IPS-11a (cell line): ENCODE data around the gene CYP24A1.
A peak's percentile ranks its signal among the peaks of the same experiment; 100 is the strongest.

Experiments
- H3K4me3 ChIP-seq: one replicate; pipeline ENCODE4 v1.5.1; 2013; ENCODE audit warnings: low read depth, low read length, control low read depth

Gene CYP24A1

DNA sequence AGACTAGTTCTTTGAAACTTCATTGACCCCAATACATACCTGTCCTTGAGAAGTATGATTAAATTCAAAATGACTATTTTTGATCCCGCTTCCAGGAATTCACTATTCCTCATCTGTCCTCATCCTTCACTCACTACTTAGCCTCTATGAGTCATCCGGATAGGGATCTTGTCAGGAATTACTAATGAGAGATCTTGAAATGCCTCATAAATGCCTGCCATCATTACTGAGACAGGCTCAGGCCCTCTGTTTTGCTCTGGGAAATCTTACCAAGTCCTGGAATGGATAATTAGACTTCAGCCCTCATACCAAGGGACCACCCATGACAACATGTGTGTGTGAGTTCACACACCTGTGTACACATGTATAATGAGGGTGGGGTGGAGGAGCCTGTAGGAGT is 2.8 kb upstream of the CYP24A1 start:
- no peak overlapping the region for H3K4me3 ChIP-seq

GRCh38 chr20:54174457-54175175 is 830 bp upstream of the CYP24A1 start:
- H3K4me3 ChIP-seq = peak overlapping the region; percentile 17

GRCh38 chr20:54172856-54173652 is 732 bp downstream of the CYP24A1 start:
- H3K4me3 ChIP-seq = peak overlapping the region; percentile 27

DNA sequence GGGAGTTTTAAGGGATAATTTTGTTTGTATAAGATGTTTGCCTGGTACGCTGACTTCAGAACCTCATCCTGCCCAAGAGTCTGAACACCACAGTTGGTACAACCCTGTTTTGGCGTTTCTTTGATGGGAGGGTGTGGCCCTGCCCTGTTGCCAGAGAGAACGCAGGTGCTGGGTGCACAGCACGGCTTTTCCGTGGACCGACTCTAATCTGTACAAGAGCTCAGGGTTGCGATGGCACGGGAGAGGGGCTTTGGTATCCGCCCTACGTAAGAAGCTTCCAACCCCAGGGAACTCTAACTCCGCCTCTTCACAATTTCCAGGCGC is 1.3 kb downstream of the CYP24A1 start:
- peak overlapping the region; percentile 27 for H3K4me3 ChIP-seq

GRCh38 chr20:54170963-54171362 is 2.8 kb downstream of the CYP24A1 start:
- H3K4me3 ChIP-seq = no peak overlapping the region

DNA sequence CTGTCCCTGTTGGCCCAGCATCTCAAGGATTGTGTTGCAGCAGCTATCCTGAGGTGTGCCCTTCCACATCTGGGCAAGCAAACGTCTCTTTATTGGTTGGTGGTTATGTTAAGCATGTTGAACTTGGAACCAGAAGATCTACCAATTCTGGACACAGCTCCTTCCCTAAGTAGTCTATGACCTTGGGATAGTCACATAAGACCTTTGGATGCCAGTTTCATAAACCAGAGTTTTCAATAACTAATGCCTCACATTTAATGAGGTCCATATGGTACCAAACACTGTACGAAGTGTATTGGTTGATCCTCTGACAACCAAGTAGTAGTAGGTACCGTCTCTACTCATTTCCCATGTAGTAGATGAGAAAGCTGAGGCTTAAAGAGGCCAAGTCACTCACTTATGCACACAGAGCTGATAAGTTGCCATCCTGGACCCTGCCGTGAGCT is 3.7 kb downstream of the CYP24A1 start:
- no peak overlapping the region for H3K4me3 ChIP-seq

DNA sequence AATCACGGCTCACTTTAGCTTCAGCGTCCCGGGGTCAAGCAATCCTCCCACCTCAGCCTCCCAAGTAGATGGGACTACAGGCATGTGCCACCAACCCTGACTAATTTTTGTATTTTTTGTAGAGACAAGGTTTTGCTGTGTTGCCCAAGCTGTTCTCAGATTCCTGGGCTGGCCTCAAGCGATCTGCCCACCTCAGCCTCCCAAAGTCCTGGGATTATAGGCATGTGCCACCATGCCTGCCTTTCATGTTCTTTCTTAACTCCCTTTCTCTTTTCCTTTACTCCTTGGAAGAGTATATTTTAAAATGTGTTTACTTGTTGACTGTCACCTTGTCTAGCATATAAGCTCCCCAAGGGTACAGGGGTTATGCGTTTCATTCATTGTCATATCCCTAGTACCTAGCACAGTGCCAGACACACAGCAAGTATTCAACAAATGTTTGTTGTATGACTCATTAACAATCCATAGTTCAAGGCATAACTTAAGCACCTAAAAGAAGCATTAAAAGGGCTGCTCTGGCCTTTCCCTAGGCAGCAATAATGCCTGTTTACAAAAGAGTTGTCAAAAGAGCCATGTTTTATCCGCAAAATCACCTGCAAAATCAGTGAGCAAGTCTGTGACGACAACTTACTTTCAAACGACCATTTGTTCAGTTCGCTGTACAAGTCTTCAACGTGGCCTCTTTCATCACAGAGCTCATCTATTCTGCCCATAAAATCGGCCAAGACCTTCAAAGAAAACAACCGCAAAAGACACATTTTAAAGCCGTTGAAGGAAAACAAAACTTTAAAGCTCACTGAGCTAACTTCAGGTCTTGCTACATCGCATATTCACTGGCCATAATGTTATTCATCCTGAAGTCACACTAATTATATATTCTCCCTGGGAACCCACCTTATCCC is 4.6 kb downstream of the CYP24A1 start:
- no peak overlapping the region for H3K4me3 ChIP-seq

- no peak overlapping the region for H3K4me3 ChIP-seq
Measured at GRCh38 chr20:54167909-54168872, 5.6 kb downstream of the CYP24A1 start.

DNA sequence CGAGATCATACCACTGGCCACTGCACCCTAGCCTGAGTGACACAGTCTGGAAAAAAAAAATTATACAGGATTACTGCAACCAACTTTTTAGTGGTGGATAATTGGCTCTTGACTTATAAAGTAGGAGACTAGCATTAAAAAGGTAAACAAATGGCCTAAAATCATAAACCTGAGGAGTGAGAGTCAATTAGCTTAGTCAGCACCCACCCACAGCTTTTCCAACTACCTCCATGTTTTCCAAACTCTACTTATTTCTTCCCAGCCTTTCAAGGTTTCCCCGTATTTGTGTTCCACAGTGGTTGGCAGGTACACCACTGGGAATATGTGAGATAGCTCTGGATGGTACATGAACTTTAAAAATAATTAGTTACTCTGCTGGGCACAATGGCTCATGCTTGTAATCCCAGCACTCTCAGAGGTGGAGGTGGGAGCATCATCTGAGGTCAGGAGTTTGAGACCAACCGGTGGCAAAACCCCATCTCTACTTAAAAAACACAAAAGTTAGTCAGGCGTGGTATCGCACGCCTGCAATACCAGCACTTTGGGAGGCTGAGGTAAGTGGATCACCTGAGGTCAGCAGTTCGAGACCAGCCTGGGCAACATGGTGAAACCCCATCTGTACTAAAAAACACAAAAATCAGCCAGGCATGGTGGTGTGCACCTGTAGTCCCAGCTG is 6.7 kb downstream of the CYP24A1 start:
- no peak overlapping the region for H3K4me3 ChIP-seq

DNA sequence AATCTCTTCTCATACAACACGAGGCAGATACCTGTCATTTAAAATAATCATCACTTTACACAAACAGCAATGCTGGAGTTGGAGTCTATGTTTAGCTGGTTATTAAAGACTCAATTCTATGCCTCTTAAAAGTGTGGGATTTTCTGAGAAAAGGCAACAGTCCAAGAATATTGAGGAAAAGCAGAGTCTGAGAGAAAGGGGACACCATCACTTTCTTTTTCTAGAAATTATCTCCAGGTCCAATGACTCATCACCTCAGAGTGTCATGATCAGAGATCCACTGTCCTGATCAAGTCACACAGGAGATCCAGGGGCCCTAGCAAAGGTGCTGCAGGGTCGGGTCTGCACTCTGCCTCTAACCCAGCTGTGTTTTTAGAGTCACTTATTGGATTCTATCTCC is 8.0 kb downstream of the CYP24A1 start:
- no peak overlapping the region for H3K4me3 ChIP-seq

DNA sequence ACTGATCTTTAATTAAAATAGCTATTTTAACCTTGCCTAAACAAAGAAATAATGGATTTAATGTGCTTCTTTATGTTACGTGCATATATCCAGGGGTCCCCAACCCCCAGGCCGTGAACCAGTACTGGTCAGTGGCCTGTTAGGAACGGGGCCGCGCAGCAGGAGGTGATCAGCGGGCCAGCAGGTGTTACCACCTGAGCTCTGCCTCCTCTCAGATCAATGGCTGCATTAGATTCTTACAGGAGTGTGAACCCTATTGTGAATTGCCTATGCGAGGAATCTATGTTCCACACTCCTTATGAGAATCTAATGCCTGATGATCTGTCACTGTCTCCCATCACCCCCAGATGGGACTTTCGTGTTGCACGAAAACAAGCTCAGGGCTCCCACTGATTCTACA is 8.8 kb downstream of the CYP24A1 start:
- no peak overlapping the region for H3K4me3 ChIP-seq

DNA sequence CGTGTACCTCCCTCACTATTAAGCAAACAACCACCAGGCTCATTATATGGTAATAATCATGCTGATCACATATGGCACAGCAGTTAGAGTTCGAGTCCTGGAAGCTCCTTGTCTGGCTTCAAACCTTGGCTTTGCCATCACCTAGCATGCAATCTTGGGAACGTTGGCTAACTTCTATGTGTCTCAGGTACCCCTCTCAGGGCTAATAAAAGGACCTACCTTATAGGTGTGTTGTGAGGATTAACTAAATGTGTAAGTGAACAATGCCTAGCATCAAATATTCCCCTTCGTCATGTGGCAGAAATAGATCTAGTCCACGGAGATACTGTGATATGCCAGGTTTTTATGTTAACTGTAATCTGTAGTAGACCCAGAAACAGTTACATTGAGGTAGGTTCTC is 10.4 kb downstream of the CYP24A1 start:
- H3K4me3 ChIP-seq = no peak overlapping the region

DNA sequence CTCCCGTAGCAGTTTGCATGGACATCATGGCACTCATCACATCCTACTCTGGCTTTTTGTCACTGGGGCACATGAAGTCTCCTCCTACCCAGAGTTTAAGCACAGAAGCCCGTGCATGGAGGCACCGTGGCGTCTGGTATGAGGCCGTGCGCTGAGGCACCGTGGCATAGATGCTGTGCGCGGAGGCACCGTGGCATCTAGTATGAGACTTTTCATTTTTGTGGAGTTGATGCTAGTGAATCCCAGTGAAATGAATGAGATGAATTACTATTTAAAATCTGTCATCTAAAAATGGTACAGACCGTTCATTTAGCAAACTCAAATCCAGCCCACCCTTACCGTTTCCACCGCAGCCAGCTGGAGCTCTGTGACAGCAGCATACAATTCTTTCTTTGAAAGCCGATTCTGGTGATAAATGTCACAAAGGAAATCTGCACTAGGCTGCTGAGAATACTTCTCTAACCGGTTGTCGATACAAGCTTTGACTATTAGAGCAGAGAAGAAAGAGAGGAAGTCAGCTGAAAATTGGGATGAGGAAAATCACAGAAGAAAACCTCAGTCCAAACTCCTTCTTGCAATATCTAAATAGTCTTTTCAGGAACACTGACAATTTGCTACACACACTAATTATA is 11.3 kb downstream of the CYP24A1 start:
- no peak overlapping the region for H3K4me3 ChIP-seq

DNA sequence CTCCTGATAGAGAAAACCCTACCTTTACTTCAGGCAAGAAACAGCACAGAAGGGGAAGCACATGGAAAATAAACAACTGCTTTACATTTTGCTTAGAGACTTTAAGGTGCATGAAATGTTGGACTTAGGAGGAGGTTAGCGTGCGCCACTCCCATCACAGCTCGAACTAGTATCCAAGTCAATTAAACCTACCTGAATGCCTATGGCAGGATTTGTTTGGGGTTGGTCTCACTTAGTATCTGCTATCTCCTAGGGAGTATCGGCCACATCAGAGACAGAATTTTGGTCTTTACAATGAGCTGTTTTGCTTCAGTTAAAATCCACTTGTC is 12.0 kb downstream of the CYP24A1 start:
- H3K4me3 ChIP-seq = no peak overlapping the region

DNA sequence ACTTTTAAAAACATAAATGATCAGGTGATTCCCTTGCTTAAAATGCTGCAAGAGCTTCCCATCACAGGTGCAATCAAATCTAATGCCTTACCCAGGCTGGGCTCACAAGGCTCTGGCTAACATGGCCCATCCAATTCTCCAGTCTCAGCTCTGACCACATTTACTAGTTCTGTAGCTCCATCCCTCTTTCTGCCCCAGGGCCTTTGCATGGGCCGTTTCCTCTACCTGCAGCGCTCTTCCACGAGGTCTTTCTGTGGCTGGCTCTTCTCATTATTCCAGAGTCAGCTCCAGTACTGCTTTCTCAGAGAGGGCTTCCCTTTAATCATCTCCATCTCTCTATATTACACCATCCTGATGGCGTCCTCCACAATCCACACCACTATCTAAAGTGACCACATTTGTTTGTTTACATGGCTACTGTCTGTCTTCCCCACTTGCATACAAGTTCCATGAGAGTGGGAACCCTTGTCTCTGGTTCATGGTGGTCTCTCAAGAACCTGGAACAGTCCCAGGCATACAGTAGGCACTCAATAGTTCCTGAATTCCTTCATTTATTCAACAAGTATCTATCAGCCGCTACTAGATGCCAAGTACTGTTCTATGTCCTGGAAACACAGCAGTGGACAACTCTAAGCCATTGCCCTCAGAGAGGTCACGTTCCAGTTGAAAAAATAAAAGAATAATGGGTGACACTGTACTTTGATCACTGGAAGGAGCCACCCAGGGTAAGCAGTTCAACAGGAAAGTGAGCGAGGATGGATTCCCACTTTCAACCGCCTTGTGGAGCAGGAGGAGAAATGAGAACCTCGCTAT is 12.6 kb downstream of the CYP24A1 start:
- no peak overlapping the region for H3K4me3 ChIP-seq

GRCh38 chr20:54160065-54161007 is 13.4 kb downstream of the CYP24A1 start:
- no peak overlapping the region for H3K4me3 ChIP-seq

GRCh38 chr20:54158856-54159418 is 14.8 kb downstream of the CYP24A1 start:
- no peak overlapping the region for H3K4me3 ChIP-seq
